ENCODE results near the gene FNDC3B.

The FNDC3B gene

GRCh38 chr3:172210355-172210754 lies 171.0 kb downstream of the FNDC3B start:
- DNase-seq (ENCODE audit: low read depth, low spot score), result no peak

DNA sequence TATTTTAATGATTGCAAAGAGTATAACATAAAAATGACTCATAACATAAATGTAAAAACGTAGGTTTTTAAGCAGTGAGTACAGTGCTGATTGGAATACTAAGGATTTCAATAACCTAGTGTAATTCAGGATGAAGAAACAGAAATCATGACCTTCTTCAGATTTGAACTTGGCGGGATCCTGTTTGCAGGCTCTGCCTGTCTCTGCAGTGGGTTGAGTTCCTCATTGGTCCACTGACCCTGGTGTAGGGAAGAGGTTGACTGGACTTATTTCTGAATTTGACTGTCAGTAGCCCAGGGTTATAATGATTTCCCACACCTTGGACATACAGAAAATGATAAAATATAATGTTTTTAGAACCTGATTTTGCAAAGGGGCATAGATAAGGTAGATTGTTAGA lies 171.7 kb downstream of the FNDC3B start:
- DNase-seq (ENCODE audit: low read depth, low spot score), result no peak

DNA sequence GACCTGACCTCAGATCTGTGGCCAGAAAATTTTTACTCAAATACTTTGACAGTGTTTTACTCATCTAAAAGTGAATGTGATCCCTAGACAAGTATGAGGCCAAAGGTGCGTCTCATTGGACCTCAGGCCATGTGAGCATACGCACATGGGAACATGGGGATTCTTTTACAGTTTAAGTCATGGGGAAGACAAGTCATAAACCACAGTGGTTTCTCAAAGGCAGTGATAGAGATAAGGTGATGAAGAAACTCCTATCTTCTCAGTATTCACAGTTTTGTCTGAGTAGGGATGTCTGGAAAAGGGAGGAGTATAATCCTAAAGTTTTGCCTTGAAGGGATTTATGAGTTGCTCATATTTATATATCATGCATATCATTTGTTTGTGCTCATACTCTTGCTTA lies 173.8 kb downstream of the FNDC3B start:
- no peak for DNase-seq (ENCODE audit: low read depth, low spot score)

GRCh38 chr3:172213904-172214303 lies 174.5 kb downstream of the FNDC3B start:
- DNase-seq (ENCODE audit: low read depth, low spot score), result no peak

DNA sequence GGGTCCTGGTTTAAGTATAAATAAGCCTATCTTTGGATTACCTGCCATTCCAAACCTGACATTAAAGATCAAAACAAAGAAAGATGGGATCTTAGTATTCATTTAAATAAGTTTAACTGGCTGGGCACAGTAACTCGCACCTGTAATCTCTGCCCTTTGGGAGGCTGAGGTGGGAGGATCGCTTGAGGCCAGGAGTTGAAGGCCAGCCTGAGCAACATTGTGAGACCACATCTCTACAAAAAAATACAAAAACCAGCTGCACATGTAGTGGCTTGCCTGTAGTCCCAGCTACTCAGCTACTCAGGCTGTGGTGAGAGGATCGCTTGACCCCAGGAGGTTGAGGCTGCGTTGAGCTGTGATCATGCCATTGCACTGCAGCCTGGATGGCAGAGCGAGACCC lies 176.9 kb downstream of the FNDC3B start:
- no peak for DNase-seq (ENCODE audit: low read depth, low spot score)

- no peak for DNase-seq (ENCODE audit: low read depth, low spot score)
Measured at GRCh38 chr3:172216911-172217310, 177.5 kb downstream of the FNDC3B start.

- no peak for DNase-seq (ENCODE audit: low read depth, low spot score)
Measured at GRCh38 chr3:172217877-172218276, 178.5 kb downstream of the FNDC3B start.

- DNase-seq (ENCODE audit: low read depth, low spot score), result no peak
Measured at GRCh38 chr3:172218350-172219323, 179.3 kb downstream of the FNDC3B start.

DNA sequence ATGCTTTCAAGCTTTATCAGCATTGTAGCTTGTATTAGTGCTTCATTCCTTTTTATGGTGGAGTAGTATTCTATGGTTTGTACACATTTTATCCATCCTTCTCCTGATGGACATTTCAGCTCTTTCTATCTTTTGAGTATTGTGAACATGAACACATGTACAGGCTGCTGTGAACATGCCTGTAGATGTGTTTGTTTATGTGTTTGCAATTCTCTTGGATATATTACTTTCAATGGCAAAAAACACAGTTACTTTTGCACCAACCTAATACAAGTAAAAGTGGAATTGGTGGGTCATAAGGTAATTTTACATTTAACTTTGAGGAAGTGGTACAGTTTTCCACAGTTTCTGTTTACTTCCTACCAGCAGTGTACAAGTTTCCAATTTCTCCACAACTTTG lies 180.4 kb downstream of the FNDC3B start:
- no peak for DNase-seq (ENCODE audit: low read depth, low spot score)

DNA sequence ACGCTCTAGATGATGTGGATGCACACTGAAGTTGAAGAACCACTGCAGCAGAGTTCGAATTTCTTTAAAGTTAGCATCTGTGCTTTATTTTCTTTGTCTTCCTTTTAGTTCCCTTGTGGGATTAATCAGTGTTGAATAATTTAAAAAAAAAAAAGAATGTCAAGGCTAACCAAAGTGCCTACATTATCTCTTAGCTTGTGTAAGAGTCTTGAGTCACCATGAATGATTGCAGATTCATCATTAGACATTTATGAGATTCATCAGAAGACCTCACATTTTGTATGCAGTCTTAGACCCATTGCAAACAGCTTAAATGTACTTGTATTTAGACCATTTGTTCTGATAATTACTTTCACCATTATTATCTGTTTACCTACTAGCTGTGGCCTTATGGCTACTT lies 182.2 kb downstream of the FNDC3B start:
- DNase-seq (ENCODE audit: low read depth, low spot score), result no peak

DNA sequence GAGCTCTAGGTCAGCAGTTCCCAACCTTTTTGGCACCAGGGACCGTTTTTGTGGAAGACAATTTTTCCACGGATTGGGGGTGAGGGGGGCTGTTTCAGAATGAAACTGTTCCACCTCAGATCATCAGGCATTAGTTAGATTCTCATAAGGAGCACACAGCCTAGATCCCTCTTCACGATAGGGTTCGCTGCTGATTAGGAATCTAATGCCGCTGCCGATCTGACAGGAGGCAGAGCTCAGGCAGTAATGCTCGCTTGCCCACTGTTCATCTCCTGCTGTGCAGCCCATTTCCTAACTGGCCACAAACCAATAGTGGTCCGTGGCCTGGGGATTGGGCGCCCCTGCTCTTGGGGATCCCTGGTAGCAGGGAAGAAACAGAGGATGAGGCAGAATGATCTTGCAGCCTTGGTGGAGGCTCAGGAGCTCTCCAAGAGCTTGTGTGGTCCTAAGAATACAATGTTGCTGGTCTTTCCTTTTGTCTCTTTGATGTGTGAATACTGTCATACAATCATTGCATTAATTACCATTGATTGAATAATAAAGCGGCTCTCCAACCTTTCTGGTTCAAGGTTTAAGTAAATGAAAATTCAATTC lies 183.2 kb downstream of the FNDC3B start:
- no peak for DNase-seq (ENCODE audit: low read depth, low spot score)

DNA sequence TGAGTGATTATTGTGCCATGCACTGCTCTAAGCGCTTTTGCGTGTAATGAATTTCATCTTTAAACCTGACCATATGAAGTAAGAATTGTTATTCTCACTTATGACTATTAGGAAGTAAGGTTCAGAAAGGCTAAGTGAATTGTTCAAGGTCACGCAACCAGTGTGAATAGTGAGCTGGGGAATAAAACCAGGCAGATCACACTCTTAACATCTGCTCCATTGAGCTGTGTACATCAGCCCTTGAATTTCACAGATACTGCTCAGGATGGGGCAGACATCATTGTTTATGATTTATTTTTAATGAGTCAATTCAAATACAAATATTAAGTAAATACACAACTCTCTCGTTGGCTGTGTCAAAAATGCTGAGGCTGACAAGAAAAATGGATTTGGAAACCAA lies 184.5 kb downstream of the FNDC3B start:
- DNase-seq (ENCODE audit: low read depth, low spot score), result no peak

DNA sequence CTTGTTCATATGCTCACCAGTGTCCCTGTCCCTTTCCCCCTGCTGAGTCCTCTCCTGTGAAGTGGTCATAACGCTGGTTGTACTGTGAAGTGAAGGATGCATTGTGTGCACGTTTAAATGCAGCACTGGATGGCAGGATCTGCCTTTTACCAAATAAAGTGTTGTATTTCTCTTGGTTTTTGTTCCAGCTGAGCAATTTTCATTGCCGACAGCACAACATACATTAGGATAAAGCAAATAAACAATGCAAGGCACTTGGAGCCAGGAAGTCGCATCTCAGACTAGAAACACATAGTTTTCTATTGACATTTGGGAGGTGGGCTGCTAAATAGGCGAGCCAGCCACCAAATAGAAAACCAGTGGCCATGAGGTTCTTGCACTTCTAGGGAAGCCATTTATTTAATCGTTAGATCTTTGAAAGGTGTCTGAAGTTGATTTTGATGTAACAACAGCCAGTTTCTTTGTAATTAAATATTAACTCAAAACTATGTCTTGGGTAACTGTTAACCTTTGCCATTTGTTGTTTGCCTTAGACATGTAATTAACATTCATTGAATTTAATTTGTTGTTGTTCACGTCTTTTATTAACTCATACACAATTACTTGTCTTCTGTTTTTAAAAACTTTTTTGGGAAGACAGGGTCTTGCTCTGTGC lies 185.3 kb downstream of the FNDC3B start:
- DNase-seq (ENCODE audit: low read depth, low spot score), result no peak

- no peak for DNase-seq (ENCODE audit: low read depth, low spot score)
Measured at GRCh38 chr3:172225215-172225707, 185.9 kb downstream of the FNDC3B start.

DNA sequence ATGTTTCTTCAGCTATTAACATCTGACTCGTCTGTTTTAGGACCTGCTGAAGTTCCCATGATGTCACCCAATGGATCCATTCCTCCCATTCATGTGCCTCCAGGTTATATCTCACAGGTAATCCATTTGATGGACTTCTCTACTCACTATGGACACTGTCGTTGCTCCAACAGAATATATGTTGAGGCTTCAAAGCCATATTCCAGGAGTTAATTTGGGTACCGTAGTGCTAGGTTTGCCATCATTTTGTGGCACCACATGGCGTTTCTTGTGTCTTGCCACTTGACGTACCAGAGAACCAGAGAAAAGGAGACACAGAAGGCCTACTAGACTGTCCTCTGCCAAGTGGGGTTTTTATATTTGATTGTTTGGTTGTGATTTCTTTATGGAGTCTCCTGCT lies 187.5 kb downstream of the FNDC3B start:
- DNase-seq (ENCODE audit: low read depth, low spot score), result no peak

GRCh38 chr3:172227340-172228035 lies 188.1 kb downstream of the FNDC3B start:
- DNase-seq (ENCODE audit: low read depth, low spot score), result no peak

GRCh38 chr3:172228036-172228415 lies 188.6 kb downstream of the FNDC3B start:
- no peak for DNase-seq (ENCODE audit: low read depth, low spot score)

DNA sequence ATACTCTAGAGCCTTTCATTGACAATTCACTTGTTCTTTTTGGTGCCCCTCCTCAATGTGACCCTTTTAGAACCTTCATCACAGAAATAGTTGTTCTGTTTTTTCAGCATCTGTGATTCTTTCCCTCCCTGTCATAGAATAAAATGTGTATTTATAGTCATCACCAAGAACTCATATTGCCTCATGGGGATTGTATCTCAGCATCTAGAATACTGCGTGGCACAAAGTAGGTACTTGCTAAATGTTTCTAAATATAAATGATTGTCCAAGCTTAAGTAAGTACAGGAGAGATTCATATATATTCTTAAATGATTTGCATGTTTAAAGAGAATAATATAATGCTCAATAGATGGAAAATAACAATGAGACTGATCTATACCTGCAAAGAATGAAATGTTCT lies 190.1 kb downstream of the FNDC3B start:
- no peak for DNase-seq (ENCODE audit: low read depth, low spot score)

DNA sequence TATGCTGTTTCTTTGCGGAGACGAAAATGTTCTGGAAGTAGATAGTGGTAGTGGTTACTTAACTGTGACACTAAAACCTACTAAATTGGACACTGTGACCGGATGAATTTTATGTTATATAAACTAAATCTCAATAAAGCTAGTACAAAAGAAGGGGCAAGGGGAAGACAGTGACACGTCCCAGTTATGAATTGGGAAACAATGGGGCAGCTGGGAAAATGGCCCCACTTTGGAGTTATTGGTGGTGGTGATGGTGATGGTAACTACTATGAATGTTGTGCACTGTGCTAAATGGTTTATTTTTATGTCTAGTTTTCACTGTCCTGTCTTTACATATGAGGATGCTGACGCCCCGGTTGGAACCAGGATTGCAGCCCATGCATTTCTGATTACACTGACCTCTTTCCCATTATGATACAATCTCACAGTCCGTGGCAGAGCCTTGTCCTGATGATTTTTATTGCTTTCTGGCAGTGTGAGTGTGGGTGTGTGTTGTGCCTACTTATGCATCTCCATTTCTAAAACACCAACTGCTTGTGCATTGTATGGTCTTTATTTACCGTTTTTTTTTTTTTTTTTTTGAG lies 192.0 kb downstream of the FNDC3B start:
- DNase-seq (ENCODE audit: low read depth, low spot score), result no peak

GRCh38 chr3:172232579-172233212 lies 193.3 kb downstream of the FNDC3B start:
- DNase-seq (ENCODE audit: low read depth, low spot score), result no peak
